ENCODE measurements around the gene ZNF396. TPM values are rescaled to one million over a fixed set of nuclear protein-coding genes. Genes with fewer than 3 reads are reported as not detected.

Gene ZNF396
- total RNA-seq = 1 to 10 TPM; 1.9 to 2.8 TPM

GRCh38 chr18:35376742-35377695 lies at the start of gene ZNF396:
TSS of gene ZNF396 (minus strand) at chr18:35377337. CDS start at chr18:35374292, 3,045 bp downstream.
- DNase-seq = peak; percentile 81
- peak within 1 kb of the TSS; percentile 75 for H3K27ac Mint-ChIP-seq

GRCh38 chr18:35426786-35427185 lies 49.6 kb upstream of the ZNF396 start:
- Mint-ChIP-seq H3K4me1 (no peaks in the 10 kb centered on the region), H3K36me3 (no peaks in the 10 kb centered on the region), H3K27ac (no peak overlapping the region), H3K4me3 (no peak overlapping the region), H3K27me3 (peaks cover 2% of the 10 kb centered on the region), H3K9me3 (no peaks in the 10 kb centered on the region)
- ATAC-seq (ENCODE audit: low read depth) (no peak), DNase-seq (no peak)
- POLR2A ChIA-PET = no interaction called here

More at GRCh38 chr18:35376742-35377695, at the start of gene ZNF396:
- peak within 1 kb of the TSS; percentile 82 for H3K4me3 Mint-ChIP-seq
- peaks cover 2% of the 10 kb centered on the region for H3K36me3 Mint-ChIP-seq
- no peaks in the 10 kb centered on the region for H3K27me3 Mint-ChIP-seq
- H3K4me1 Mint-ChIP-seq = peaks cover 7% of the 10 kb centered on the region
- ATAC-seq (ENCODE audit: low read depth) = peak; percentile 79
- H3K9me3 Mint-ChIP-seq = no peaks in the 10 kb centered on the region
- POLR2A ChIA-PET = interaction anchor here (0.7 kb wide), 2 partner anchors 32 to 137 kb away, joined by 3 read pairs; partner anchors contain the start of gene ZNF397

GRCh38 chr18:35424356-35424755 lies 47.2 kb upstream of the ZNF396 start:
- H3K4me3 Mint-ChIP-seq = no peak overlapping the region
- ATAC-seq (ENCODE audit: low read depth) = no peak
- no peaks in the 10 kb centered on the region for H3K9me3 Mint-ChIP-seq
- no peak for DNase-seq
- H3K27me3 Mint-ChIP-seq = peaks cover 2% of the 10 kb centered on the region
- H3K36me3 Mint-ChIP-seq = no peaks in the 10 kb centered on the region
- no peak overlapping the region for H3K27ac Mint-ChIP-seq
- POLR2A ChIA-PET = no interaction called here
- H3K4me1 Mint-ChIP-seq = no peaks in the 10 kb centered on the region

GRCh38 chr18:35422237-35422636 lies 45.1 kb upstream of the ZNF396 start:
- ATAC-seq (ENCODE audit: low read depth) (no peak), DNase-seq (no peak)
- H3K36me3 Mint-ChIP-seq = no peaks in the 10 kb centered on the region
- no peaks in the 10 kb centered on the region for H3K4me1 Mint-ChIP-seq
- POLR2A ChIA-PET = no interaction called here
- H3K4me3 Mint-ChIP-seq = no peak overlapping the region
- H3K27me3 Mint-ChIP-seq = peaks cover 2% of the 10 kb centered on the region
- no peak overlapping the region for H3K27ac Mint-ChIP-seq
- H3K9me3 Mint-ChIP-seq = peaks cover 6% of the 10 kb centered on the region

GRCh38 chr18:35418610-35419009 lies 41.5 kb upstream of the ZNF396 start:
- POLR2A ChIA-PET = no interaction called here
- no peaks in the 10 kb centered on the region for H3K36me3 Mint-ChIP-seq
- DNase-seq = no peak
- no peak overlapping the region for H3K27ac Mint-ChIP-seq
- H3K4me3 Mint-ChIP-seq = no peak overlapping the region
- ATAC-seq (ENCODE audit: low read depth) = no peak
- peaks cover 8% of the 10 kb centered on the region for H3K9me3 Mint-ChIP-seq
- H3K27me3 Mint-ChIP-seq = peaks cover 2% of the 10 kb centered on the region
- peaks cover 12% of the 10 kb centered on the region for H3K4me1 Mint-ChIP-seq

- POLR2A ChIA-PET = no interaction called here
- peaks cover 8% of the 10 kb centered on the region for H3K9me3 Mint-ChIP-seq
- no peaks in the 10 kb centered on the region for H3K27me3 Mint-ChIP-seq
- DNase-seq = no peak
- no peak overlapping the region for H3K4me3 Mint-ChIP-seq
- no peak for ATAC-seq (ENCODE audit: low read depth)
- H3K36me3 Mint-ChIP-seq = no peaks in the 10 kb centered on the region
- H3K27ac Mint-ChIP-seq = no peak overlapping the region
- peaks cover 21% of the 10 kb centered on the region for H3K4me1 Mint-ChIP-seq
Observed at GRCh38 chr18:35417223-35417622, 40.1 kb upstream of the ZNF396 start.

- Mint-ChIP-seq H3K36me3 (no peaks in the 10 kb centered on the region), H3K4me3 (peak overlapping the region; percentile 36), H3K9me3 (peaks cover 8% of the 10 kb centered on the region), H3K27ac (peak overlapping the region; percentile 21), H3K27me3 (no peaks in the 10 kb centered on the region), H3K4me1 (peaks cover 24% of the 10 kb centered on the region)
- DNase-seq = no peak
- POLR2A ChIA-PET = no interaction called here
- ATAC-seq (ENCODE audit: low read depth) = no peak
Observed at GRCh38 chr18:35415511-35416073, 38.5 kb upstream of the ZNF396 start.

- no peaks in the 10 kb centered on the region for H3K27me3 Mint-ChIP-seq
- ATAC-seq (ENCODE audit: low read depth) (no peak), DNase-seq (no peak)
- H3K27ac Mint-ChIP-seq = peak overlapping the region; percentile 75
- H3K4me3 Mint-ChIP-seq = no peak overlapping the region
- POLR2A ChIA-PET = interaction anchor here (0.9 kb wide), 1 partner anchor 207 kb away, joined by 4 read pairs; no protein-coding TSS in a partner anchor
- no peaks in the 10 kb centered on the region for H3K36me3 Mint-ChIP-seq
- peaks cover 27% of the 10 kb centered on the region for H3K4me1 Mint-ChIP-seq
- peaks cover 4% of the 10 kb centered on the region for H3K9me3 Mint-ChIP-seq
Observed at GRCh38 chr18:35413163-35413511, 36.0 kb upstream of the ZNF396 start.

GRCh38 chr18:35411625-35412351 lies 34.7 kb upstream of the ZNF396 start:
- DNase-seq = no peak
- H3K36me3 Mint-ChIP-seq = no peaks in the 10 kb centered on the region
- no peak overlapping the region for H3K4me3 Mint-ChIP-seq
- no peak overlapping the region for H3K27ac Mint-ChIP-seq
- H3K4me1 Mint-ChIP-seq = peaks cover 30% of the 10 kb centered on the region
- ATAC-seq (ENCODE audit: low read depth) = no peak
- no peaks in the 10 kb centered on the region for H3K9me3 Mint-ChIP-seq
- no peaks in the 10 kb centered on the region for H3K27me3 Mint-ChIP-seq
- POLR2A ChIA-PET = no interaction called here

GRCh38 chr18:35410561-35410960 lies 33.4 kb upstream of the ZNF396 start:
- DNase-seq (no peak), ATAC-seq (ENCODE audit: low read depth) (no peak)
- H3K36me3 Mint-ChIP-seq = no peaks in the 10 kb centered on the region
- no peak overlapping the region for H3K27ac Mint-ChIP-seq
- no peaks in the 10 kb centered on the region for H3K9me3 Mint-ChIP-seq
- H3K4me3 Mint-ChIP-seq = no peak overlapping the region
- H3K27me3 Mint-ChIP-seq = peaks cover 5% of the 10 kb centered on the region
- POLR2A ChIA-PET = no interaction called here
- H3K4me1 Mint-ChIP-seq = peaks cover 23% of the 10 kb centered on the region

- Mint-ChIP-seq H3K27me3 (peaks cover 5% of the 10 kb centered on the region), H3K4me3 (no peak overlapping the region), H3K9me3 (no peaks in the 10 kb centered on the region), H3K36me3 (no peaks in the 10 kb centered on the region), H3K4me1 (peaks cover 18% of the 10 kb centered on the region), H3K27ac (no peak overlapping the region)
- no peak for DNase-seq
- no peak for ATAC-seq (ENCODE audit: low read depth)
- POLR2A ChIA-PET = no interaction called here
Observed at GRCh38 chr18:35409911-35410310, 32.8 kb upstream of the ZNF396 start.

- H3K36me3 Mint-ChIP-seq = no peaks in the 10 kb centered on the region
- POLR2A ChIA-PET = no interaction called here
- peaks cover 5% of the 10 kb centered on the region for H3K27me3 Mint-ChIP-seq
- DNase-seq = no peak
- ATAC-seq (ENCODE audit: low read depth) = no peak
- no peak overlapping the region for H3K4me3 Mint-ChIP-seq
- peaks cover 18% of the 10 kb centered on the region for H3K4me1 Mint-ChIP-seq
- no peaks in the 10 kb centered on the region for H3K9me3 Mint-ChIP-seq
- H3K27ac Mint-ChIP-seq = no peak overlapping the region
Observed at GRCh38 chr18:35408843-35409261, 31.7 kb upstream of the ZNF396 start.

- H3K4me1 Mint-ChIP-seq = peaks cover 16% of the 10 kb centered on the region
- H3K27me3 Mint-ChIP-seq = peaks cover 8% of the 10 kb centered on the region
- H3K36me3 Mint-ChIP-seq = no peaks in the 10 kb centered on the region
- H3K4me3 Mint-ChIP-seq = no peak overlapping the region
- DNase-seq = no peak
- no peak overlapping the region for H3K27ac Mint-ChIP-seq
- POLR2A ChIA-PET = interaction anchor here (1.0 kb wide), 1 partner anchor 89 kb away, joined by 3 read pairs; no protein-coding TSS in a partner anchor
- peak; percentile 78 for ATAC-seq (ENCODE audit: low read depth)
- no peaks in the 10 kb centered on the region for H3K9me3 Mint-ChIP-seq
Observed at GRCh38 chr18:35407871-35408481, 30.8 kb upstream of the ZNF396 start.

All from activated naive CD8-positive, alpha-beta T cell treated with anti-CD3 and anti-CD28 coated beads, Interleukin-2, amount 10 ng/mL, durations not matched to agents 7 days and 5 days (primary cell).